Stimulated activated CD4-positive, alpha-beta T cell treated with anti-CD3 and anti-CD28 coated beads, Interleukin-12 subunit alpha, Interleukin-12 subunit beta, amount 100 ng/mL, for 4 hours (primary cell): Measurements from ENCODE around the gene HDHD3.
"Not testable (repeated sequence)": the region's sequence is repeated elsewhere in the genome, so short reads cannot be mapped to it uniquely, and the experiment has no call there.

ENCODE experiments used
- DNase-seq: peaks from one replicate; pipeline ENCODE4 v3.0.0-alpha.2; 2020

The HDHD3 gene, protein sequence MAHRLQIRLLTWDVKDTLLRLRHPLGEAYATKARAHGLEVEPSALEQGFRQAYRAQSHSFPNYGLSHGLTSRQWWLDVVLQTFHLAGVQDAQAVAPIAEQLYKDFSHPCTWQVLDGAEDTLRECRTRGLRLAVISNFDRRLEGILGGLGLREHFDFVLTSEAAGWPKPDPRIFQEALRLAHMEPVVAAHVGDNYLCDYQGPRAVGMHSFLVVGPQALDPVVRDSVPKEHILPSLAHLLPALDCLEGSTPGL

GRCh38 chr9:113376634-113377567 lies at the start of gene HDHD3:
HDHD3 (minus strand) TSS chr9:113376986; CDS start chr9:113374354, 2,632 bp downstream.
- DNase-seq, result peak; percentile 79

GRCh38 chr9:113425072-113425471 lies 48.3 kb upstream of the HDHD3 start:
- DNase-seq, result no peak

GRCh38 chr9:113421726-113422125 lies 44.9 kb upstream of the HDHD3 start:
- no peak for DNase-seq

- DNase-seq, result no peak
Measured at GRCh38 chr9:113417370-113417769, 40.6 kb upstream of the HDHD3 start.

GRCh38 chr9:113416149-113416721 lies 39.4 kb upstream of the HDHD3 start:
- no peak for DNase-seq

- peak; percentile 95 for DNase-seq
Measured at GRCh38 chr9:113410207-113410864, 33.5 kb upstream of the HDHD3 start, which contains the start of the genes C9orf43 and POLE3. C9orf43 (plus strand) TSS chr9:113410747; CDS start chr9:113413494, 2,747 bp downstream. POLE3 (minus strand) TSS chr9:113410675; CDS start chr9:113410293, 382 bp downstream.

GRCh38 chr9:113409883-113410206 lies 33.1 kb upstream of the HDHD3 start:
- no peak for DNase-seq

DNA sequence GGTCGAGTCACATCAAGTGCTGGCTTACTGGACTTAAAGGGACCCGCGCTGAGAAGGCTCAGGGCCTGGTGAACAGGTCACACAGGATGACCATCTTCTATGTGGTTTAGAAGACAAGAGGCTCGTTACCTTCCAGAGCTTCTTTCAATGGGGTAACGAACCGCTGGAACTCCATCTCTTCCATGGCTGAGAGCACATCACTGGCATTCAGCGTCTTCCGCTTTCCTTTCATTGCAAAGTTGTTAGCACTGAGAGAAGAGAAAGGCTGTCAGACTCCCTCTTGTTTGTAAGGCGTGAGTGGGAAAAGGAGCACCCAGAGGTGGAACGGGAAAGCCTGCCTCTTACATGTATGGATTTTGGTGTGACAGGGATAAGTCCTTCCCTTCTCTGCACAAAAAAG lies 32.7 kb upstream of the HDHD3 start:
- no peak for DNase-seq

GRCh38 chr9:113406873-113407511 lies 30.2 kb upstream of the HDHD3 start:
- DNase-seq, result peak; percentile 28

GRCh38 chr9:113406353-113406752 lies 29.6 kb upstream of the HDHD3 start:
- not testable (repeated sequence) for DNase-seq

DNA sequence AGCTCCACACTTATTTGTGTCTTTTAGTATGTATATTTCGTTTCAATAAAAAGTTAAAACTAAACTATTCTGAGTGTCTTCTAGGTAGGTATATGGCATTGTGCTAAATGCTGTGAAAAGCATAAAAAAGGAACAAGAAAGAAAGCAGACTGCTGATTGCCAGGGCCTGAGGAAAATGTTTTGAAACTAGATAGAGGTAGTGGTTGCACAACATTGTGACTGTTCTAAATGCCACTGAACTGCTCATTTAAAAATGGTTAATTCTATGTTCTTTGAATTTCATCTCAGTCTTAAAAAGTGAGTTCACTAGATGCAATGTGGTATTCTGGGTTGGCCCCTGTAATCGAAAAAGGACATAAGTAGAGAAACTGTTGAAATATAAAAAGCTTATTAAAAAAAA lies 26.9 kb upstream of the HDHD3 start:
- no peak for DNase-seq

- DNase-seq, result peak; percentile 99
Measured at GRCh38 chr9:113401027-113401792, 24.4 kb upstream of the HDHD3 start, which contains the start of gene ALAD. ALAD (minus strand) TSS chr9:113401284; CDS start chr9:113393559, 7,725 bp downstream.

GRCh38 chr9:113399646-113400200 lies 22.9 kb upstream of the HDHD3 start:
- DNase-seq, result no peak

DNA sequence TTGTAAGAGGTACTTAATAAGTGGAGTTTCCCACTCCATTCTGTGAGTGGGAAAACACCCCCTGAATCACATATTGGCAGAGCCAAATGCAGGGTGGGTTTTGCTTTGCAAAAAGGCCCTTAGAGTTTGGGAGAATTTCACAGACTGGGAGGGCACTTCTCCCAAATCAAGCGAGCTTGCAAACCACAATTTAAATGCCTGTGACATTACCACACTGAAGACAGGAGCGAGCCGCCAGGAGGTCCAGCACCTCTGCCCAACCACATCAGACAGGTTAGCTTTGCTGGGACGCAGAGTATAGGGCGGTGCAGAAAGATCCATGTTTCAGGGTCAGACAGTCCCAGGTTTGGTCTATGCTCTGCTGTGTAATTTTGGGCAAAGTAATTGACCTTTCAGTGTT lies 22.0 kb upstream of the HDHD3 start:
- no peak for DNase-seq

GRCh38 chr9:113397203-113397631 lies 20.4 kb upstream of the HDHD3 start:
- DNase-seq, result no peak

DNA sequence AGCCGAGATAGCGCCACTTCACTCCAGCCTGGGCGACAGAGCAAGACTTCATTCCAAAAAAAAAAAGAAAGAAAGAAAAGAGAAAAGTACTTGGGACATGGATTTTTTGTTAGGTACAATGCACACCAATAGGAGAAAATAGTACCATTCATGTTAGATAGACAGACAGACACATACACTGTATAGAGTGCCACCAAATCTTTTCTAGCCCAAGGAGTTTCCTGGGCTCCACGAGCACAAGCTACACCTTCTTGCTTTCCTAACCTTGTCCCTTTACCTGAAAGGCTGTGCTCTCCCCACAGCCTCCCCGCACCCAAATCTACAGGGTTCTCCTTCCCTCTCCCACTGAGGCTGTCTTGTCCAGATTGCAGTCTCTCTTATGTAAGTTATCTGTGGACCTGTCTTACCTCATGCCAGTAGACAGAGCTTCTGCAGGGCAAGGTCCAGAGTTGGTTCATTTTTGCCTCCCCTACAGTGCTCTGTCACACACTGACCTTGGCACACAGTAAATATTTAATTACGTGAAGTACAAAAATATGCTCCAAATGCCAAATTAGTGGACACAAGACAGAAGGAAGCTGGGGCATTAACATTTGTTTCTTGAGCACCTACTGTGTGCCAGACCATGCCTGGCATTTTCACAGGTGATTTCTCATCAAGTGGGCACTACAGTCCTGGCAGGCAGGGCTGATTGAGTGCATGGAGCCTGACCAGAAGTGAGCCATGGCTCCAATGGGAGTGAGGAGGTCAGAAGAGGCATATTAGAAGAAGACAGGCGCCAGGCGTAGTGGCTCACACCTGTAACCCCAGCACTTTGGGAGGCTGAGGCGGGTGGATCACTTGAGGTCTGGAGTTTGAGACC lies 18.4 kb upstream of the HDHD3 start:
- no peak for DNase-seq

- no peak for DNase-seq
Measured at GRCh38 chr9:113393281-113393680, 16.5 kb upstream of the HDHD3 start.

DNA sequence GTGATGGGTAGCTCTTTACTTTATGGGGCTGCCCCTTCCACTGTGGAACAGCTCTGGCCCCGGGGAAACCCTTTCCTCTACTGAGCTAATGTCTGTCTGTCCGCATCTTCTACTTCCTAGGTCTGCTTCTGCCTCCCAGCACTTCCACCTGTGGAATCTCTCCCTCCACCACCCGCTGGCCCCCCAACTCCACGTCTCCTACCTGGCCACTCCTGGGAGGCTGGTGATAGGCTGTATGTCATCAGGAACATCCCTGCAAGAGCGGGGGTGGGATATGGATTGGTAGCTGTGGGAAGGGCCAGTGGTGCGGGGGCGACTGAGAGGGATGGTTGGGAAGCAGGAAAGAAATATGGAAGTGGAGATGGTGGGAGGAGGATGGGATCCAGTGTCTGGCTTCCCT lies 15.1 kb upstream of the HDHD3 start:
- no peak for DNase-seq

GRCh38 chr9:113390192-113390960 lies 13.6 kb upstream of the HDHD3 start:
- no peak for DNase-seq
